ENCODE measurements around the gene KCNJ14.
"Not testable (repeated sequence)": the region's sequence is repeated elsewhere in the genome, so short reads cannot be mapped to it uniquely, and the experiment has no call there.

KCNJ14 gene

DNA sequence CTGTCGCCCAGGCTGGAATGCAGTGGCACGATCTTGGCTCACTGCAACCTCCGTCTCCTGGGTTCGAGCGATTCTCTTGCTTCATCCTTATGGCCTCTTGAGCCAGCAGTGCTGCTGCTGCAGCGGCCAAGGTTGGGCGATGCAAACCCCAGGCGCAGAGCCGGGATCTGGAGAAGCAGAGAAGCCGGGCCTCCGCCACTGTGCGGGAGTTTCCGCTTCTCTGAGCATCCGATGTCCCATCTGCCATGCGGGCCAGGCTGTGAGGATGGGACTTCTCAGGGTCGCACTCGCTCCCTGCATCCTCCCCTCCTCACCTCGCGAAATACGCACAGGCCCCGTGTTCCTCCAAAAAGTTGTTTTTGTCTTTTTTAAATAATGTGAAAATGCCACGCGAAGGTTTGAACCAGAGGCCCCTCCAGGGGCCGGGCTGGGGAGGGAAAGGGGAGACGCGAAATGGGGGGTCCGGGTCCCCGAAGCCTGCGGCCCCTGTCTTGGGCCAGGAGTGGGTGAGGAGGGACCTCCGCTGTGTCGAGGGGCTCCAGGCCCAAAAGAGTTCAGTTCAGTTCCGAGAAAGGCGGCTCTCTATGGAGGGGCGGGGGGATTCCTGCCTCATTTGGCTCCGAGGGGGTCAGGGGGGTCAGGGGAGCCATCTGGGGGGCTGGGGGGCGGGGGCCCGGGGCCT is 29.7 kb downstream of the KCNJ14 start:
- in situ Hi-C loops (cut with MboI; ENCODE audit: low sequenced_read_pairs), result no loop called here

GRCh38 chr19:48486706-48487105 is 31.3 kb downstream of the KCNJ14 start:
- in situ Hi-C loops (cut with MboI; ENCODE audit: low sequenced_read_pairs), result not testable (repeated sequence)

DNA sequence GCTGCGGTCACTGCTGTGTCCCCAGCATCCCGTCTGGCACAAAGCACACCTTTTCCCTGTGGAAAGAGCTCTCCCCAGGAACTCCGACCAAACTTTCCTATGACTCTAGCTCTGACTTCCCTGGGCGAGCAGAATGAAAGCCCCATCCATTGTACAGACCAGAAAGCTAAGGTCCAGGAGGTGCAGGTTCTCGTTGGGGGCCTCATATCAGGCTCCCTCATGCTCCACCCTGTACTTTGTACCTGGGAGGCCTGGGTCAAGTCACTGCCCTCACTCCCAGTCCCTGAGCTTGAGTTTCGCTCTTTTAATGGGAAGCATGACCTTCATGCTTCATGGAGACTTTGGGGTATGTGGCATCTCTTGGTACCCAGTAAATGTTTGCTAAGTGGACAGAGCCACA is 32.2 kb downstream of the KCNJ14 start:
- in situ Hi-C loops (cut with MboI; ENCODE audit: low sequenced_read_pairs), result no loop called here

DNA sequence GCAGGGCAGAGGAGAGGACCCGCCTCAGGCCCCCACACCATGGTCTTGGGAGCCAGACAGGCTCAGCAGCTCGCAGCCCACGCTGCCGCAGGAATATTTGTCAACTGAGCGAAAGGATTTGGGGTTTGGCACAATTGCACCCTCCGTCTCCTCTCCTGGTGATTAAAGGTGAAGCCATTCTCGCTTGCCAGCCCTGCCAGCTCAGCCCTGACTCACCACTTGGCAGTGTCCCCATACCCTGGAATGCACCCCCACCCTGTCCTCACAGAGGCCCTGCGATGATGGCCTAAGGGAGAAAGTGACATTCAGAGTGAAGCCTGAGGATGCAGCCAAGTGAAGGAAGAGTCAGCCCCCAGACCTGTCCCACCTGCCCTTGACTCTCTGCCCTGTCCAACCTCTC is 32.6 kb downstream of the KCNJ14 start:
- in situ Hi-C loops (cut with MboI; ENCODE audit: low sequenced_read_pairs), result no loop called here

- in situ Hi-C loops (cut with MboI; ENCODE audit: low sequenced_read_pairs), result not testable (repeated sequence)
Observed at GRCh38 chr19:48488478-48488877, 33.1 kb downstream of the KCNJ14 start.

GRCh38 chr19:48489608-48490216 is 34.3 kb downstream of the KCNJ14 start:
- in situ Hi-C loops (cut with MboI; ENCODE audit: low sequenced_read_pairs), result no loop called here

DNA sequence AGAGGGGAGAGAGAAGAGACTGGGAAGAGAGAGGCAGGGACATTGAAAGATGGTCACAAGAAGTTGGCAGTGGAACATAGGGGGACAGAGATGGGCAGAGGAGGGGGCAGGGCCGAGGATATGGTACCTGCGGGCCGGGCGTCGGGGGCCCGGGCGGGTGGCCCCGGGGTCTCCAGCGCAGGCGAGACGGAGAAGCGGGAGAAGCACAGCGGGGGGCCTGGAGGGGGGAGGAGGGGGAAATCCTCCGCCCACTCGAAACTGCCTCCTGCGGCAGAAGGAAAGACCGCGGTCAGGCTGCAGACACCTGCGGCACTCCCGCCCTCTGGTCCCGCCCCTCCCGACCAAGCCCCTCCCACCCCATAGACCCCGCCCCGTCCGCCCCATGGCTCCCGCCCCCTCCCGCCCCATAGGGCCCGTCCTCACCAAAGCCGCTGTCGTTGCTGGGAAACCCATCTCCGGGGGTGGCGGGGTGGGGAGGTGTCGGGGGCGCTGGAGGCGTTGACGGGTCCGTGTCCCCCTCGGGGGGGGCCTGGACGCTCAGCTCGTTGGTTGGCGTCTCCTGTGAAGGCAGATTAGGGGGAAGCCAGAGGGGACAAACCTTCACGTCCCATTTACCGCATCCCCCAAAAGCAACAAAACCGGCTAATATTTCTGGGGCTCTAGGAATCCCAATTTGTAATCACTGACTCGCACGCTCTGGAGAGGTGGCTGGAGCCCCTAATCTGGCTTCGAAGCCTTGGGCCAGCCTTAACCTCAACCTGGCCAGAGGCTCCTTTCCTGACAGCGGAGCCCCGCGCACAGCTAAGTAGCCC is 35.8 kb downstream of the KCNJ14 start:
- in situ Hi-C loops (cut with MboI; ENCODE audit: low sequenced_read_pairs), result no loop called here

- in situ Hi-C loops (cut with MboI; ENCODE audit: low sequenced_read_pairs), result no loop called here
Observed at GRCh38 chr19:48491793-48492123, 36.4 kb downstream of the KCNJ14 start.

- in situ Hi-C loops (cut with MboI; ENCODE audit: low sequenced_read_pairs), result no loop called here
Observed at GRCh38 chr19:48492925-48493717, 37.7 kb downstream of the KCNJ14 start.

DNA sequence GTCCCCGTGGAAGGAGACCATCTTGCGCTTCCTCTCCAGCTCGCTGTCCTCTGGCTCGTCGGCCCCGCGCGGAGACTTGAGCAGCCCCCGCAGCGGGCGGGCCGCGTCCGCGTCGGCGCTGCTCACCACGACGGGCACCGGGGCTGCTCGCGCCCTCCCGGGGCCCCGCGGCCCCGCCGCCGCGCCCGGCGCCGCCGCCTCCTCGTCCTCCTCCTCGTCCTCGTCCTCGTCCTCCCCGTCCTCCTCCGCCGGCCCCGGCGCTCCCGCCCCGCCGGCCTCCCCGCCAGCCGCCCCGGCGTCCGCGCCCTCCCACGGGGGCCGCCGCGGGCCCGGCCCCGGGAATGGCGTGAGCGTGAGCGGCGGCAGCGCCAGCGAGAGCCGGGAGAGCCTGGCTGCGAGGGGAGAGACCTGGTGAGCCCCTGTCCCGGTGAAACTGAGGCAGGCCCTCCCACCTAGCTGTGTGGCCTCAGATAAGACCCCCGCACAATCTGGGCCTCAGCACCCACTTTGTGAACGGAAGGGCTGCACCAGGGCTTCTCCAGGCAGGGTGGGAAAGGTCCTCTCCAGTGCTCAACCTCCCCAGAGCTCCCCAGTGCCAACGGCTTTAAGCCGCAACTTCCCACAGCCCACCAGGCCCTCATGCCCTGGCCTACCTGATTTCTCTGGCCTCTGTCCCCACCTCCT is 38.5 kb downstream of the KCNJ14 start:
- in situ Hi-C loops (cut with MboI; ENCODE audit: low sequenced_read_pairs), result no loop called here

DNA sequence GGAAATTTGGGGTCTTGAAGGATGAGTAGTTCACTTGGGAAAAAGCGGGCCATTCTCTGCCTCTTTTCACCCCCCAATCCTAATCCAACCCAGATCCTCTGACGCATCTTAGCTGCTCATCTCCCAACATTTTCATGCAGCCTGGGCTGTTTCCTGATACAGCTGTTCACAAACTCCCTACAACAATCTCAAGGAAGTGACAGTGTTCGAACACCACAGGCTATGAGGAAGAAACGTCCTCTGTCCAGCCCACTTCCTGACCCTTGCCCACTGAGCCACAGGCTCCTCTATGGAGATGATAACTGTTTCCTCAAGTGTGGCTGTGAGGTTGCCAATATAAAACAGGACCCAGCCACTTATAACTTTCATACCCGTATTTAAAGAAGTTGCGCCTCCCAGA is 40.0 kb downstream of the KCNJ14 start:
- in situ Hi-C loops (cut with MboI; ENCODE audit: low sequenced_read_pairs), result no loop called here

- in situ Hi-C loops (cut with MboI; ENCODE audit: low sequenced_read_pairs), result no loop called here
Observed at GRCh38 chr19:48496959-48497727, 41.8 kb downstream of the KCNJ14 start.

DNA sequence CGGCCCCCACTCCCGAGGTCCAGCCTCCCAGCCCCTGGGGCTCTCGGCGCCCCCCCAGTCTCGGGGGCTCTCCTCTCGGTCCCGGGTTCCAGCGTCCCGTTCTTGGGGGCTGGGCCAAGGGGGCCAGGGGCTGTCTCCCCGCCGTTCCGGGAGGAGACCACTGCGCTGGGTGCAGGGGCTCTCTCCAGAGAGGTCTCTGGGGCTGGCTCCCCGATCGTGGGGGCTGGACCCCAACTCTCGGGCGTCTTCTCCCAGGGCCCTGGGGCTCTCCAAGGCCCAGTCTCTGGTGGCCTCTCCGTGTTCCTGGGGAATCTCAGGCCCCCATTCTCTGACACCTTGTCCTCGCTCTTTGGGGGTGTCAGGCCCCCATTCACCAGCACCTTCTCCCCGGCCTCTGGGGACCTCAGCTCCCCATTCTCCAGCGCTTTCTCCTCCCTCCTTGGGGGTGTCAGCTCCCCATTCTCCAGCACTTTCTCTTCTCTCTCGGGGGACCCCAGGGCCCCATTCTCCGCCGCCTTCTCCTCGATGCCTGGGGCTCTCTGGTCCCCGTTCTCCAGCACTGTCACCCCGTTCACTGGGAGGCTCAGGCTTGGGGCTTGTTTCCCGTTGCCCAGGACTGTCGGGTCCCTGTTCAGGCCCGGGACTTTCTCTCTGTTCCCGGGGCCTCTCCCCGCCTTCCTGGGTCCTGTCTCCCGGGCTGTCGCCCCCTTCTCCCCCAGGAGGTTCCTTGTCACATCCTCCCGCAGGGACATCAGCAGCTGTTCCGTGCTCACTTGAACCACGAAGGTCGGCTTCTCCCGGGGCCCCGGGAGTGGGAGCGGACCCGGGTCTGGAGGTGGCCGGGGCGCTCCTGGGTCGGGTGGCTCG is 42.6 kb downstream of the KCNJ14 start:
- in situ Hi-C loops (cut with MboI; ENCODE audit: low sequenced_read_pairs), result no loop called here

GRCh38 chr19:48498595-48499311 is 43.4 kb downstream of the KCNJ14 start:
- in situ Hi-C loops (cut with MboI; ENCODE audit: low sequenced_read_pairs), result no loop called here

GRCh38 chr19:48499316-48500090 is 44.1 kb downstream of the KCNJ14 start:
- in situ Hi-C loops (cut with MboI; ENCODE audit: low sequenced_read_pairs), result no loop called here

- in situ Hi-C loops (cut with MboI; ENCODE audit: low sequenced_read_pairs), result no loop called here
Observed at GRCh38 chr19:48500830-48501493, 45.6 kb downstream of the KCNJ14 start.
